ENCODE measurements around the gene MBTPS1. TPM values are rescaled to one million over a fixed set of nuclear protein-coding genes. Genes with fewer than 3 reads are reported as not detected.

Gene MBTPS1
- total RNA-seq, 4 donors from 2014 or later, result 36.3 to 77.6 (median 53.0) TPM

GRCh38 chr16:84032458-84033178 is 84.1 kb downstream of the MBTPS1 start:
- no peak for DNase-seq
- H3K9me3 ChIP-seq, result peaks cover 0 to 10% (median 0%) of the 10 kb centered on the region in 3 donors
- intact Hi-C loops (cut with DNase I), result no loop called here
- H3K27me3 ChIP-seq, result peaks cover 0 to 34% (median 0%) of the 10 kb centered on the region in 4 donors
- TF ChIP-seq POLR2A (IDR thresholded peaks at IDR 0.05), result no peak
- TF ChIP-seq CTCF (IDR thresholded peaks at IDR 0.05), result no peak
- H3K4me1 ChIP-seq, result no peaks in the 10 kb centered on the region
- H3K36me3 ChIP-seq, result no peaks in the 10 kb centered on the region
- WGBS, 2 donors, result 61% methylated on average over 9 to 14 of the region's 15 CpGs
- H3K27ac ChIP-seq, result no peak overlapping the region
- H3K4me3 ChIP-seq, result no peak overlapping the region

GRCh38 chr16:84031556-84031955 is 85.2 kb downstream of the MBTPS1 start:
- no peak overlapping the region for H3K27ac ChIP-seq
- H3K9me3 ChIP-seq, result peaks cover 0 to 10% (median 0%) of the 10 kb centered on the region in 3 donors
- TF ChIP-seq POLR2A (IDR thresholded peaks at IDR 0.05) (no peak), CTCF (IDR thresholded peaks at IDR 0.05) (no peak)
- H3K36me3 ChIP-seq, result no peaks in the 10 kb centered on the region
- no peak overlapping the region for H3K4me3 ChIP-seq
- H3K27me3 ChIP-seq, result peaks cover 0 to 33% (median 0%) of the 10 kb centered on the region in 4 donors
- WGBS, 2 donors, result 90% methylated on average over 4 of the region's 17 CpGs; no CpG with 5 or more reads in 1 of the 2 donors
- intact Hi-C loops (cut with DNase I), result no loop called here
- no peaks in the 10 kb centered on the region for H3K4me1 ChIP-seq
- DNase-seq, result no peak

GRCh38 chr16:84029297-84030047 is 87.3 kb downstream of the MBTPS1 start:
- TF ChIP-seq CTCF (IDR thresholded peaks at IDR 0.05), result no peak
- TF ChIP-seq POLR2A (IDR thresholded peaks at IDR 0.05), result no peak
- no peak for DNase-seq
- no peaks in the 10 kb centered on the region for H3K9me3 ChIP-seq
- peaks cover 0 to 8% (median 0%) of the 10 kb centered on the region in 3 donors for H3K4me1 ChIP-seq
- 53 to 63% methylated on average over 11 to 12 of the region's 14 CpGs for WGBS, 2 donors
- H3K36me3 ChIP-seq, result no peaks in the 10 kb centered on the region
- no peak overlapping the region for H3K27ac ChIP-seq
- H3K4me3 ChIP-seq, result no peak overlapping the region
- intact Hi-C loops (cut with DNase I), result no loop called here
- H3K27me3 ChIP-seq, result peaks cover 0 to 41% (median 0%) of the 10 kb centered on the region in 4 donors

- Histone ChIP-seq H3K27ac (no peak overlapping the region), H3K36me3 (no peaks in the 10 kb centered on the region), H3K4me3 (no peak overlapping the region), H3K27me3 (peaks cover 0 to 51% (median 0%) of the 10 kb centered on the region in 4 donors), H3K9me3 (no peaks in the 10 kb centered on the region), H3K4me1 (peaks cover 0 to 13% (median 0%) of the 10 kb centered on the region in 3 donors)
- 67 to 68% methylated on average over 6 to 10 of the region's 15 CpGs for WGBS, 2 donors
- intact Hi-C loops (cut with DNase I), result no loop called here
- DNase-seq, result no peak
- no peak for TF ChIP-seq CTCF (IDR thresholded peaks at IDR 0.05)
- TF ChIP-seq POLR2A (IDR thresholded peaks at IDR 0.05), result no peak
Measured at GRCh38 chr16:84027625-84028024, 89.1 kb downstream of the MBTPS1 start.

GRCh38 chr16:84026606-84027005 is 90.1 kb downstream of the MBTPS1 start:
- Histone ChIP-seq H3K4me3 (no peak overlapping the region), H3K36me3 (no peaks in the 10 kb centered on the region), H3K27ac (no peak overlapping the region), H3K27me3 (peaks cover 0 to 48% (median 0%) of the 10 kb centered on the region in 4 donors), H3K4me1 (peaks cover 0 to 13% (median 0%) of the 10 kb centered on the region in 3 donors), H3K9me3 (peaks cover 0 to 4% (median 0%) of the 10 kb centered on the region in 3 donors)
- WGBS, 2 donors, result 70 to 71% methylated on average over 8 to 10 of the region's 10 CpGs
- intact Hi-C loops (cut with DNase I), result no loop called here
- TF ChIP-seq CTCF (IDR thresholded peaks at IDR 0.05) (no peak), POLR2A (IDR thresholded peaks at IDR 0.05) (no peak)
- DNase-seq, result no peak

Data from esophagus squamous epithelium (tissue), 5 donors.